IMR-90 (cell line): ENCODE data around the gene COA3. TPM values are rescaled to one million over a fixed set of nuclear protein-coding genes. Genes with fewer than 3 reads are reported as not detected.

ENCODE experiments used
- ATAC-seq: fragments of 200-7000 bp; cut with Tn5 transposase; 2 replicates; pipeline ENCODE4 v1.9.1; 2020; ENCODE audit warnings: low read depth, mild to moderate bottlenecking, moderate library complexity
- BruUV-seq: library from RNA; stranded (reverse); fragments of 400-500 nt; replicated peaks from 2 replicates; lab custom pipeline; 2021; lab: Mats Ljungman, UMichigan
- CTCF ChIA-PET: fragments of 300-600 bp; formaldehyde crosslinking; extraction: SDS; loops from one replicate; lab custom pipeline; 2021; ENCODE audit warnings: antibody characterized with exemption; lab: Yijun Ruan, JAX
- POLR2A ChIA-PET: fragments of 300-600 bp; sonication (Branson Sonifier 250); formaldehyde crosslinking; loops from one replicate; lab custom pipeline; 2022; ENCODE audit warnings: antibody characterized with exemption; ENCODE audit not compliant: unreplicated experiment; lab: Charles Lee
- DNase-seq: peaks from one replicate; pipeline ENCODE4 v3.0.0; 2013
- H2AFZ ChIP-seq: replicated peaks from 2 replicates; pipeline ENCODE3; 2013; ENCODE audit warnings: low read length, mild to moderate bottlenecking; ENCODE audit not compliant: poor library complexity
- H2AK5ac ChIP-seq: 2 replicates; pipeline ENCODE4 v1.6.1; 2013; ENCODE audit warnings: low read depth, low read length, inconsistent platforms
- H2AK9ac ChIP-seq: replicated peaks from 2 replicates; pipeline ENCODE3; 2013; ENCODE audit warnings: mild to moderate bottlenecking, low read depth, low read length, moderate library complexity; ENCODE audit not compliant: poor library complexity
- H2BK120ac ChIP-seq: 2 replicates; pipeline ENCODE4 v1.6.1; 2013; ENCODE audit warnings: low read depth, low read length, inconsistent platforms
- H2BK15ac ChIP-seq: 3 replicates; pipeline ENCODE4 v1.6.1; 2013; ENCODE audit warnings: low read depth, low read length, inconsistent platforms
- H2BK20ac ChIP-seq: 2 replicates; pipeline ENCODE4 v1.6.1; 2013; ENCODE audit warnings: low read depth, mild to moderate bottlenecking, inconsistent platforms, low read length, moderate library complexity
- H2BK5ac ChIP-seq: 2 replicates; pipeline ENCODE4 v1.6.1; 2013; ENCODE audit warnings: mild to moderate bottlenecking, low read depth, low read length, inconsistent platforms; ENCODE audit not compliant: poor library complexity, severe bottlenecking
- H3K14ac ChIP-seq: replicated peaks from 2 replicates; pipeline ENCODE4 v1.6.1; 2013; ENCODE audit warnings: low read depth, low read length, inconsistent platforms
- H3K18ac ChIP-seq: 2 replicates; pipeline ENCODE4 v1.6.1; 2013; ENCODE audit warnings: low read depth, low read length, control low read depth
- H3K23ac ChIP-seq: 2 replicates; pipeline ENCODE4 v1.6.1; 2013; ENCODE audit warnings: low read depth, low read length, inconsistent platforms
- H3K27ac ChIP-seq: 2 replicates; pipeline ENCODE4 v1.5.1; 2013; ENCODE audit warnings: mild to moderate bottlenecking, control low read depth, low read length; ENCODE audit not compliant: insufficient read depth
- H3K27me3 ChIP-seq: 2 replicates; pipeline ENCODE4 v1.6.1; 2013; ENCODE audit warnings: low read length; ENCODE audit not compliant: control insufficient read depth, insufficient read depth
- H3K36me3 ChIP-seq: 2 replicates; pipeline ENCODE4 v1.6.1; 2013; ENCODE audit warnings: low read length, mixed read lengths; ENCODE audit not compliant: control insufficient read depth, insufficient read depth
- H3K4ac ChIP-seq: 2 replicates; pipeline ENCODE4 v1.6.1; 2013; ENCODE audit warnings: low read depth, low read length, inconsistent platforms
- H3K4me1 ChIP-seq: 2 replicates; pipeline ENCODE4 v1.6.1; 2013; ENCODE audit warnings: low read length, mixed read lengths; ENCODE audit not compliant: control insufficient read depth, insufficient read depth
- H3K4me2 ChIP-seq: 2 replicates; pipeline ENCODE4 v1.6.1; 2013; ENCODE audit warnings: low read depth, mild to moderate bottlenecking, control low read depth, low read length, moderate library complexity
- H3K4me3 ChIP-seq: 2 replicates; pipeline ENCODE4 v1.5.1; 2013; ENCODE audit warnings: low read depth, mild to moderate bottlenecking, control low read depth, low read length, moderate library complexity; ENCODE audit not compliant: insufficient read depth
- H3K56ac ChIP-seq: 2 replicates; pipeline ENCODE4 v1.6.1; 2013; ENCODE audit warnings: low read length, inconsistent platforms; ENCODE audit not compliant: insufficient read depth; ENCODE audit errors: extremely low read depth
- H3K79me1 ChIP-seq, 2 experiments: 2 replicates each; pipeline ENCODE4 v1.6.1; 2013; ENCODE audit warnings: low read length in 2 of 2, inconsistent platforms in 1 of 2, low read depth in 1 of 2
- H3K9ac ChIP-seq: 2 replicates; pipeline ENCODE4 v1.6.1; 2013; ENCODE audit warnings: low read depth, low read length, control low read depth
- H3K9me1 ChIP-seq: 2 replicates; pipeline ENCODE4 v1.6.1; 2013; ENCODE audit warnings: low read length, inconsistent platforms; ENCODE audit not compliant: insufficient read depth
- H3K9me3 ChIP-seq: 2 replicates; pipeline ENCODE4 v1.6.1; 2013; ENCODE audit warnings: low read length; ENCODE audit not compliant: control insufficient read depth, insufficient read depth
- H4K20me1 ChIP-seq: 2 replicates; pipeline ENCODE4 v1.6.1; 2013; ENCODE audit warnings: low read length, inconsistent platforms; ENCODE audit not compliant: insufficient read depth
- H4K5ac ChIP-seq: 2 replicates; pipeline ENCODE4 v1.6.1; 2013; ENCODE audit warnings: mild to moderate bottlenecking, low read depth, low read length, control low read depth
- H4K8ac ChIP-seq, 2 experiments: 2 replicates each; pipeline ENCODE4 v1.6.1; 2013; ENCODE audit warnings: low read depth in 2 of 2, low read length in 2 of 2, control low read depth in 1 of 2, inconsistent platforms in 1 of 2
- H4K91ac ChIP-seq: 2 replicates; pipeline ENCODE4 v1.6.1; 2013; ENCODE audit warnings: low read depth, low read length, inconsistent platforms; ENCODE audit not compliant: insufficient read depth
- FOS ChIP-seq: fragments of 150-350 bp; IDR thresholded peaks from 2 replicates; pipeline ENCODE4 v1.6.1; 2016; ENCODE audit warnings: low read depth, low read length
- MAFK ChIP-seq: IDR thresholded peaks from 2 replicates; pipeline ENCODE4 v1.6.1; 2012; ENCODE audit warnings: low read depth, low read length, improper control_type of control experiment
- WGBS, 2 experiments: methylation state at CpG; one replicate each; pipeline versions ENCODE4 v1.1.5 to v1.1.7; 2013; ENCODE audit warnings: missing lambda C conversion rate in 2 of 2; ENCODE audit not compliant: insufficient read length in 1 of 2; ENCODE audit errors: extremely low coverage in 2 of 2; 5-methylcytosine and 5-hydroxymethylcytosine counted together
- dilution Hi-C: fragments of 300-500 bp; cut with HindIII; formaldehyde crosslinking; loops from one replicate; pipeline ENCODE4 v1.14.3; 2018; ENCODE audit warnings: low sequenced_read_pairs; ENCODE audit not compliant: unreplicated experiment
- in situ Hi-C: fragments of 300-500 bp; cut with MboI; formaldehyde crosslinking; loops from 3 replicates; pipeline ENCODE4 v1.14.3; 2019; ENCODE audit warnings: low sequenced_read_pairs, inconsistent platforms, mixed read lengths
- intact Hi-C: fragments of 100-400 bp; cut with micrococcal nuclease; formaldehyde crosslinking; loops from 2 replicates; pipeline ENCODE4 v1.10.0; 2022
- polyA plus RNA-seq, 3 experiments: library from polyadenylated mRNA; depleted of rRNA; stranded (reverse); fragments of >200 nt; gene quantifications; 2 replicates each; pipeline ENCODE4 v1.2.3, GENCODE V29; 2012; ENCODE audit warnings: low replicate concordance in 1 of 3
- total RNA-seq: library from RNA; depleted of rRNA; stranded (reverse); fragments of >200 nt; gene quantifications from 2 replicates; pipeline ENCODE4 v1.2.3, GENCODE V29; 2012

COA3 gene
- total and polyA plus RNA-seq, 2 of the 4 experiments (the other 2 are of a cell fraction): 66.8 to 78.1 TPM

- Histone ChIP-seq H2AFZ (no peak overlapping the region), H3K79me1 (peaks cover 5 to 20% of the 10 kb centered on the region in 2 experiments; a peak in 3 of 4 replicates), H4K20me1 (no peaks in the 10 kb centered on the region), H4K91ac (no peak overlapping the region), H2BK15ac (no peak overlapping the region), H3K9me1 (peaks cover 5% of the 10 kb centered on the region), H3K27ac (no peak overlapping the region), H3K4me1 (no peaks in the 10 kb centered on the region), H3K9ac (no peak overlapping the region), H3K14ac (no peak overlapping the region), H4K5ac (no peak overlapping the region), H4K8ac (no peak overlapping the region), H3K4me3 (no peak overlapping the region), H2BK120ac (no peak overlapping the region), H3K4me2 (no peak overlapping the region), H3K18ac (no peak overlapping the region), H3K9me3 (no peaks in the 10 kb centered on the region), H3K4ac (no peak overlapping the region), H3K27me3 (no peaks in the 10 kb centered on the region), H3K23ac (no peak overlapping the region), H2AK9ac (no peak overlapping the region), H2BK20ac (no peak overlapping the region), H3K56ac (no peak overlapping the region), H3K36me3 (peaks cover 9% of the 10 kb centered on the region), H2BK5ac (no peak overlapping the region), H2AK5ac (no peak overlapping the region)
- intact Hi-C loops: no loop called here
- TF ChIP-seq FOS (no peak), MAFK (no peak)
- WGBS, 2 experiments: no CpG with 5 or more reads among the region's 2 CpGs
- in situ Hi-C loops: no loop called here
- ChIA-PET POLR2A (no interaction called here), CTCF (interaction anchor here (0.7 kb wide), 1 partner anchor 139 kb away, joined by 6 read pairs; no protein-coding TSS in a partner anchor)
- no peak for ATAC-seq
- no TSS peak for BruUV-seq
- DNase-seq: no peak
- dilution Hi-C loops: no loop called here
Measured at GRCh38 chr17:42791948-42792347, 6.6 kb downstream of the COA3 start.
